GM12878 (cell line): ENCODE measurements around the gene AP3S1. TPM values are rescaled to one million over a fixed set of nuclear protein-coding genes. Genes with fewer than 3 reads are reported as not detected.

Source experiments
- ATAC-seq: fragments of 200-7000 bp; cut with Tn5 transposase; 3 replicates; pipeline ENCODE4 v1.9.1; 2020; ENCODE audit warnings: mild to moderate bottlenecking, moderate library complexity
- BruUV-seq: library from RNA; stranded (reverse); fragments of 400-500 nt; replicated peaks from 2 replicates; lab custom pipeline; 2021; lab: Mats Ljungman, UMichigan
- CTCF ChIA-PET: fragments of 300-600 bp; sonication (Branson Sonifier 250); formaldehyde crosslinking; extraction: SDS; loops from one replicate; lab custom pipeline; 2021; ENCODE audit warnings: inconsistent platforms; lab: Yijun Ruan, JAX
- POLR2A ChIA-PET: fragments of 350-600 bp; formaldehyde crosslinking; extraction: SDS; loops from one replicate; lab custom pipeline; 2021; ENCODE audit warnings: inconsistent platforms; lab: Charles Lee
- RAD21 ChIA-PET: fragments of 300-600 bp; sonication (Branson Sonifier 250); formaldehyde crosslinking; loops from one replicate; lab custom pipeline; 2023; ENCODE audit warnings: antibody characterized with exemption; ENCODE audit not compliant: unreplicated experiment; lab: Charles Lee
- SMC1A ChIA-PET: fragments of 300-600 bp; sonication (Branson Sonifier 250); formaldehyde crosslinking; loops from one replicate; lab custom pipeline; 2023; ENCODE audit not compliant: unreplicated experiment, uncharacterized antibody; lab: Charles Lee
- DNase-seq: peaks from one replicate; pipeline ENCODE4 v3.0.0-alpha.2; 2011; ENCODE audit warnings: low read depth, low spot score
- FAIRE-seq: peaks from 3 replicates; lab custom pipeline; 2011; peaks lifted over from hg19 to GRCh38; lab: Jason Lieb, UNC
- H2AFZ ChIP-seq: 2 replicates; pipeline ENCODE4 v1.6.0; 2011; ENCODE audit warnings: low read depth, low read length, control low read depth; ENCODE audit not compliant: control insufficient read depth
- H3K27ac ChIP-seq: 2 replicates; pipeline ENCODE4 v1.5.1; 2011; ENCODE audit warnings: control low read depth; ENCODE audit not compliant: control insufficient read depth, insufficient read depth
- H3K27me3 ChIP-seq, 2 experiments: replicated peaks in 1 of 2; 2 replicates each; pipeline versions ENCODE4 v1.6.0 to v1.6.1; 2011; ENCODE audit warnings: low read length in 1 of 2; ENCODE audit not compliant: control insufficient read depth in 2 of 2, insufficient read depth in 2 of 2
- H3K36me3 ChIP-seq, 2 experiments: 2 replicates each; pipeline ENCODE4 v1.5.1; 2011; ENCODE audit warnings: low read length in 1 of 2; ENCODE audit not compliant: control insufficient read depth in 2 of 2, insufficient read depth in 2 of 2
- H3K4me1 ChIP-seq: 2 replicates; pipeline ENCODE4 v1.6.1; 2011; ENCODE audit warnings: mild to moderate bottlenecking, low read length, moderate library complexity, mixed read lengths; ENCODE audit not compliant: control insufficient read depth, insufficient read depth
- H3K4me2 ChIP-seq: 2 replicates; pipeline ENCODE4 v1.6.0; 2011; ENCODE audit warnings: control low read depth; ENCODE audit not compliant: control insufficient read depth, insufficient read depth
- H3K4me3 ChIP-seq: fragments of 200-600 bp; sonication (generic); 2 replicates; pipeline ENCODE4 v1.5.1; 2016
- H3K79me2 ChIP-seq: 2 replicates; pipeline ENCODE4 v1.6.0; 2011; ENCODE audit warnings: low read length; ENCODE audit not compliant: control insufficient read depth, insufficient read depth
- H3K9ac ChIP-seq: 2 replicates; pipeline ENCODE4 v1.8.0; 2011; ENCODE audit warnings: low read length, control low read depth, mixed read lengths; ENCODE audit not compliant: control insufficient read depth, insufficient read depth
- H3K9me3 ChIP-seq: replicated peaks from 3 replicates; pipeline ENCODE4 v1.5.1; 2011; ENCODE audit warnings: mild to moderate bottlenecking, low read length; ENCODE audit not compliant: control insufficient read depth, insufficient read depth
- H4K20me1 ChIP-seq: 2 replicates; pipeline ENCODE4 v1.6.0; 2011; ENCODE audit not compliant: control insufficient read depth, insufficient read depth
- BMI1 ChIP-seq: fragments of 450-650 bp; IDR thresholded peaks from 2 replicates; pipeline ENCODE4 v1.6.1; 2016; ENCODE audit warnings: mild to moderate bottlenecking, moderate library complexity, borderline replicate concordance
- NBN ChIP-seq: fragments of 450-650 bp; IDR thresholded peaks from 2 replicates; pipeline ENCODE4 v1.6.1; 2016
- POLR2AphosphoS5 ChIP-seq: IDR thresholded peaks from 2 replicates; pipeline ENCODE4 v1.6.1; 2011; ENCODE audit warnings: mild to moderate bottlenecking, low read length, inconsistent platforms
- SRF ChIP-seq, 2 experiments: IDR thresholded peaks; 2 replicates each; pipeline ENCODE4 v1.6.1; 2011; ENCODE audit warnings: low read depth in 2 of 2, low read length in 2 of 2, mild to moderate bottlenecking in 1 of 2, moderate library complexity in 1 of 2
- SUZ12 ChIP-seq: fragments of 200-600 bp; sonication (generic); IDR thresholded peaks from one replicate; pipeline ENCODE4 v1.6.1; 2018; ENCODE audit warnings: antibody characterized with exemption, mild to moderate bottlenecking; ENCODE audit not compliant: unreplicated experiment
- ZBTB33 ChIP-seq: fragments of 450-650 bp; IDR thresholded peaks from 2 replicates; pipeline ENCODE4 v1.6.1; 2017; ENCODE audit warnings: mild to moderate bottlenecking
- WGBS: methylation state at CpG from one replicate; pipeline ENCODE4 v1.1.6; 2016; ENCODE audit warnings: low lambda C conversion rate; ENCODE audit not compliant: insufficient replicate concordance, insufficient coverage; ENCODE audit errors: missing lambda C conversion rate; 5-methylcytosine and 5-hydroxymethylcytosine counted together
- in situ Hi-C: fragments of 300-500 bp; cut with MboI; formaldehyde crosslinking; loops from 9 replicates; pipeline ENCODE4 v1.14.3; 2018; ENCODE audit warnings: mixed read lengths
- intact Hi-C: fragments of 100-400 bp; cut with micrococcal nuclease; formaldehyde crosslinking; loops from one replicate; pipeline ENCODE4 v1.14.2; 2022; ENCODE audit not compliant: unreplicated experiment
- polyA plus RNA-seq, 11 experiments: library from polyadenylated mRNA; depleted of rRNA in 4 of 11; unstranded in 6 of 11; stranded (reverse) in 5 of 11; fragments of >200 nt; fragmentation: Nextera tagmentation in 4 of 11; fragmentation: Illumina TruSeq in 1 of 11; extraction: Ambion mirVana in 4 of 11; extraction: Trizol in 1 of 11; gene quantifications; 1 replicate in 1 of 11; 2 replicates in 10 of 11; pipeline versions ENCODE4 v1.2.1 to v1.2.3, GENCODE V29; 2011 to 2016; ENCODE audit warnings: inconsistent platforms in 2 of 11, missing spikeins in 2 of 11, low read depth in 1 of 11
- total RNA-seq, 4 experiments: library from RNA; depleted of rRNA in 3 of 4; stranded (reverse); fragments of >200 nt in 3 of 4; fragmentation: Illumina TruSeq in 1 of 4; extraction: Trizol in 1 of 4; gene quantifications; 2 replicates each; pipeline versions ENCODE4 v1.2.1 to v1.2.3, GENCODE V29; 2013 to 2021

Gene AP3S1
- total and polyA plus RNA-seq, 10 of the 15 experiments (the other 5 are each of a cell fraction or from before 2014, with no cell fraction given) = 36.4 to 137 (median 67.5) TPM

GRCh38 chr5:115873392-115873791 is 31.7 kb downstream of the AP3S1 start:
- H3K4me2 ChIP-seq = no peak overlapping the region
- ATAC-seq (no peak), DNase-seq (no peak), FAIRE-seq (no peak)
- H4K20me1 ChIP-seq = no peaks in the 10 kb centered on the region
- H2AFZ ChIP-seq = no peak overlapping the region
- no peak overlapping the region for H3K27ac ChIP-seq
- TF ChIP-seq SUZ12 (no peak), ZBTB33 (no peak), POLR2AphosphoS5 (no peak), NBN (no peak), SRF (IDR thresholded peaks at IDR 0.05; ENCODE audit: low read depth in 2 of 2, low read length in 2 of 2) (no peak), BMI1 (no peak)
- BruUV-seq = no TSS peak
- intact Hi-C loops (no loop called here), in situ Hi-C loops (no loop called here)
- WGBS = 100% methylated on average over 1 of the region's 1 CpG
- ChIA-PET RAD21 (no interaction called here), SMC1A (interaction anchor here (0.7 to 2.5 kb wide), 4 partner anchors 15 to 28 kb away, joined by 3 to 8 read pairs (median 4); no protein-coding TSS in a partner anchor), POLR2A (no interaction called here), CTCF (interaction anchor here (0.7 to 0.8 kb wide), 2 partner anchors 14 to 158 kb away, joined by 3 read pairs; no protein-coding TSS in a partner anchor)
- H3K4me3 ChIP-seq = no peak overlapping the region
- H3K36me3 ChIP-seq = peaks cover 0 to 17% of the 10 kb centered on the region in 2 experiments; a peak in 1 of 4 replicates
- H3K4me1 ChIP-seq = no peaks in the 10 kb centered on the region
- H3K79me2 ChIP-seq = no peaks in the 10 kb centered on the region; the same call in 1 of the 2 replicates
- H3K9ac ChIP-seq = no peak overlapping the region
- H3K27me3 ChIP-seq = no peaks in the 10 kb centered on the region
- H3K9me3 ChIP-seq = no peaks in the 10 kb centered on the region; the same call in 2 of the 3 replicates
